CD14-positive monocyte (primary cell): ENCODE measurements around the gene CPA2. TPM values are rescaled to one million over a fixed set of nuclear protein-coding genes. Genes with fewer than 3 reads are reported as not detected.

Source experiments
- DNase-seq, 3 donors: peaks; one replicate each; pipeline ENCODE4 v3.0.0-alpha.2; 2011 to 2022
- H2AFZ ChIP-seq: 2 replicates; pipeline ENCODE4 v1.6.0; 2012; ENCODE audit warnings: mild to moderate bottlenecking, low read depth, low read length, inconsistent platforms; ENCODE audit not compliant: insufficient read depth, poor library complexity, severe bottlenecking
- H3K27ac ChIP-seq, 2 donors: 1 replicate in 1 of 2; 2 replicates in 1 of 2; pipeline ENCODE4 v1.5.1; 2012 to 2013; ENCODE audit warnings: low read length in 2 of 2, control low read depth in 1 of 2, inconsistent platforms in 1 of 2, low read depth in 1 of 2, mild to moderate bottlenecking in 1 of 2
- H3K27me3 ChIP-seq, 2 donors: one replicate each; pipeline versions ENCODE4 v1.6.0 to v1.6.1; 2011 to 2013; ENCODE audit warnings: low read length in 2 of 2; ENCODE audit not compliant: control insufficient read depth in 2 of 2, insufficient read depth in 2 of 2
- H3K36me3 ChIP-seq, 2 donors: replicated peaks in 1 of 2; 1 replicate in 1 of 2; 2 replicates in 1 of 2; pipeline versions ENCODE4 v1.5.1 to v1.6.1; 2012 to 2013; ENCODE audit warnings: low read length in 2 of 2, control low read depth in 1 of 2, inconsistent platforms in 1 of 2, mild to moderate bottlenecking in 1 of 2; ENCODE audit not compliant: insufficient read depth in 2 of 2, control insufficient read depth in 1 of 2
- H3K4me1 ChIP-seq, 2 donors: 1 replicate in 1 of 2; 2 replicates in 1 of 2; pipeline versions ENCODE4 v1.5.1 to v1.6.1; 2012 to 2013; ENCODE audit warnings: low read length in 2 of 2, control low read depth in 1 of 2, inconsistent platforms in 1 of 2, mild to moderate bottlenecking in 1 of 2, moderate library complexity in 1 of 2; ENCODE audit not compliant: insufficient read depth in 2 of 2, control insufficient read depth in 1 of 2
- H3K4me2 ChIP-seq: replicated peaks from 2 replicates; pipeline ENCODE3; 2012; ENCODE audit warnings: low read length, moderate library complexity, mild to moderate bottlenecking; ENCODE audit not compliant: poor library complexity, severe bottlenecking; ENCODE audit errors: extremely low read depth
- H3K4me3 ChIP-seq, 3 experiments: fragments of 200-600 bp in 1 of 3; sonication (generic) in 1 of 3; replicated peaks in 1 of 3; 1 replicate in 2 of 3; 2 replicates in 1 of 3; pipeline ENCODE4 v1.5.1; 2011 to 2013; ENCODE audit warnings: low read length in 3 of 3, mild to moderate bottlenecking in 3 of 3, control low read depth in 2 of 3, low read depth in 2 of 3, inconsistent platforms in 1 of 3, moderate library complexity in 1 of 3
- H3K79me2 ChIP-seq: 2 replicates; pipeline ENCODE4 v1.6.0; 2012; ENCODE audit warnings: mild to moderate bottlenecking, control low read depth, inconsistent platforms, low read length, moderate library complexity; ENCODE audit not compliant: insufficient read depth
- H3K9ac ChIP-seq: 2 replicates; pipeline ENCODE4 v1.6.0; 2017; ENCODE audit warnings: low read length, mild to moderate bottlenecking; ENCODE audit not compliant: insufficient read depth, poor library complexity, severe bottlenecking
- H3K9me3 ChIP-seq, 2 donors: replicated peaks in 1 of 2; 1 replicate in 1 of 2; 2 replicates in 1 of 2; pipeline versions ENCODE4 v1.5.1 to v1.6.1; 2012 to 2013; ENCODE audit warnings: low read length in 2 of 2, control low read depth in 1 of 2; ENCODE audit not compliant: control insufficient read depth in 1 of 2, insufficient read depth in 1 of 2
- H4K20me1 ChIP-seq: 2 replicates; pipeline ENCODE4 v1.6.0; 2012; ENCODE audit warnings: mild to moderate bottlenecking, low read length, control low read depth, moderate library complexity; ENCODE audit not compliant: insufficient read depth
- H3K27ac Mint-ChIP-seq, 7 donors: one replicate each; pipeline ENCODE4 v1.8.0; 2020; ENCODE audit warnings: mild to moderate bottlenecking in 7 of 7, mixed read lengths in 7 of 7, moderate library complexity in 6 of 7, inconsistent platforms in 2 of 7
- H3K27me3 Mint-ChIP-seq, 3 donors: one replicate each; pipeline ENCODE4 v1.8.0; 2021 to 2022; ENCODE audit warnings: low read depth in 3 of 3, mild to moderate bottlenecking in 3 of 3, mixed read lengths in 3 of 3, moderate library complexity in 3 of 3, inconsistent platforms in 1 of 3
- H3K36me3 Mint-ChIP-seq, 2 donors: one replicate each; pipeline ENCODE4 v1.8.0; 2020; ENCODE audit warnings: mixed read lengths in 2 of 2, inconsistent platforms in 1 of 2, mild to moderate bottlenecking in 1 of 2
- H3K4me1 Mint-ChIP-seq: one replicate; pipeline ENCODE4 v1.8.0; 2020; ENCODE audit warnings: mild to moderate bottlenecking, mixed read lengths
- H3K4me3 Mint-ChIP-seq, 2 donors: one replicate each; pipeline ENCODE4 v1.8.0; 2020; ENCODE audit warnings: mild to moderate bottlenecking in 2 of 2, mixed read lengths in 2 of 2, moderate library complexity in 1 of 2
- H3K9me3 Mint-ChIP-seq, 7 donors: one replicate each; pipeline ENCODE4 v1.8.0; 2020 to 2022; ENCODE audit warnings: mixed read lengths in 7 of 7, mild to moderate bottlenecking in 6 of 7, moderate library complexity in 6 of 7, inconsistent platforms in 2 of 7
- CTCF ChIP-seq: fragments of 200-600 bp; IDR thresholded peaks from one replicate; pipeline ENCODE4 v1.8.0; 2022; ENCODE audit warnings: antibody characterized with exemption, mild to moderate bottlenecking
- WGBS: methylation state at CpG from one replicate; pipeline ENCODE4 v1.1.5; 2013; ENCODE audit warnings: missing lambda C conversion rate; ENCODE audit not compliant: insufficient coverage; 5-methylcytosine and 5-hydroxymethylcytosine counted together
- intact Hi-C, 2 donors: fragments of 100-400 bp; cut with micrococcal nuclease; formaldehyde crosslinking; loops; one replicate each; pipeline versions ENCODE4 v1.15.0 to v1.15.1; 2023
- polyA plus RNA-seq, 3 donors: library from polyadenylated mRNA; depleted of rRNA in 1 of 3; unstranded in 2 of 3; stranded (reverse) in 1 of 3; fragments of 300-500 nt in 2 of 3; fragments of >200 nt in 1 of 3; fragmentation: Illumina TruSeq in 2 of 3; gene quantifications; 1 replicate in 2 of 3; 2 replicates in 1 of 3; pipeline ENCODE4 v1.2.3, GENCODE V29; 2012 to 2021

CPA2 gene
- polyA plus RNA-seq, 3 donors, result not detected

GRCh38 chr7:130288829-130289228 lies 22.2 kb downstream of the CPA2 start:
- no peak overlapping the region for H3K9ac ChIP-seq
- H3K9me3 Mint-ChIP-seq, result peaks cover 0 to 7% (median 2%) of the 10 kb centered on the region in 7 donors
- no peak overlapping the region for H2AFZ ChIP-seq
- 61% methylated on average over 4 of the region's 5 CpGs for WGBS
- H3K79me2 ChIP-seq, result no peaks in the 10 kb centered on the region
- no peak overlapping the region for H3K4me2 ChIP-seq
- DNase-seq, result no peak
- no peak for TF ChIP-seq CTCF
- H3K27ac Mint-ChIP-seq, result no peak overlapping the region
- intact Hi-C loops, result no loop called here
- H3K4me1 Mint-ChIP-seq, result peaks cover 11% of the 10 kb centered on the region
- H3K4me3 Mint-ChIP-seq, result no peak overlapping the region
- H3K36me3 ChIP-seq, result no peaks in the 10 kb centered on the region
- no peaks in the 10 kb centered on the region for H3K36me3 Mint-ChIP-seq
- H4K20me1 ChIP-seq, result no peaks in the 10 kb centered on the region
- no peaks in the 10 kb centered on the region for H3K27me3 ChIP-seq
- no peaks in the 10 kb centered on the region for H3K4me1 ChIP-seq
- peaks cover 1% of the 10 kb centered on the region in 3 donors for H3K27me3 Mint-ChIP-seq
- no peak overlapping the region for H3K27ac ChIP-seq
- no peaks in the 10 kb centered on the region for H3K9me3 ChIP-seq
- H3K4me3 ChIP-seq, result no peak overlapping the region

- Mint-ChIP-seq H3K4me1 (peaks cover 6% of the 10 kb centered on the region), H3K27ac (no peak overlapping the region), H3K27me3 (peaks cover under 1 to 1% (median 1%) of the 10 kb centered on the region in 3 donors), H3K36me3 (no peaks in the 10 kb centered on the region), H3K4me3 (no peak overlapping the region), H3K9me3 (peaks cover 0 to 6% (median under 1%) of the 10 kb centered on the region in 7 donors)
- WGBS, result 89% methylated on average over 7 of the region's 9 CpGs
- H3K27me3 ChIP-seq, result no peaks in the 10 kb centered on the region
- TF ChIP-seq CTCF, result no peak
- H3K36me3 ChIP-seq, result no peaks in the 10 kb centered on the region
- H4K20me1 ChIP-seq, result no peaks in the 10 kb centered on the region
- no peak for DNase-seq
- no peak overlapping the region for H3K27ac ChIP-seq
- no peak overlapping the region for H3K4me3 ChIP-seq
- intact Hi-C loops, result no loop called here
- no peak overlapping the region for H3K4me2 ChIP-seq
- no peak overlapping the region for H3K9ac ChIP-seq
- H3K79me2 ChIP-seq, result no peaks in the 10 kb centered on the region
- H2AFZ ChIP-seq, result no peak overlapping the region
- no peaks in the 10 kb centered on the region for H3K4me1 ChIP-seq
- H3K9me3 ChIP-seq, result no peaks in the 10 kb centered on the region
These were observed 22.8 kb downstream of the CPA2 start for GRCh38 chr7:130289478-130289877.
